ENCODE results near the gene C5AR2. TPM values are rescaled to one million over a fixed set of nuclear protein-coding genes. Genes with fewer than 3 reads are reported as not detected.

The C5AR2 gene
- total RNA-seq, 2 donors from 2014 or later = not detected

DNA sequence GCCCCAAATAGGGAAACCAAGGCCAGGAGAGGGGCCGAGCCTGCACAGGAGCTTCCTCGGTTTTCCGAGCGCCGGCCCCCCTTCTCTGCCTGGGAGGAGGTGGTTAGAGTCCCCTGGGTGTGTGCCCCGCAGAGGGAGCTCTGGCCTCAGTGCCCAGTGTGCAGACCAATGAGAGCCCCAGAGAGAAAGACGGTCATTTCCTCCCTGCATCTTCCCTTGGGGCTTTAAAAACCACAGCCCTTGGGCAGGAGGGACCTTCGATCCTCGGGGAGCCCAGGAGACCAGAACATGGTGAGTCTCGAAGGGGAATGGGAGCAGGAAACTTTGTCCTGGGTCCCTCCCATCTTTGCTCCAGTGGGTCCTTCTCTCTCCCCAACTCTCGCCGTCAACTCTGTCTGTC is 22.4 kb upstream of the C5AR2 start, which contains the start of gene C5AR1:
Gene C5AR1, plus strand, starts transcription at position 254 of the 400 bp plus-strand sequence. Its CDS starts 35 bp downstream, at position 289.
- H3K27me3 ChIP-seq (ENCODE audit: control insufficient read depth, insufficient read depth, low read length, poor library complexity, severe bottlenecking) = no peaks in the 10 kb centered on the region
- Mint-ChIP-seq H3K4me1 (peaks cover 2% of the 10 kb centered on the region), H3K27me3 (ENCODE audit: insufficient read depth) (no peaks in the 10 kb centered on the region), H3K27ac (no peak within 1 kb of the TSS), H3K9me3 (peaks cover 3% of the 10 kb centered on the region), H3K36me3 (ENCODE audit: low read depth) (no peaks in the 10 kb centered on the region), H3K4me3 (no peak within 1 kb of the TSS)
- no peak within 1 kb of the TSS for H3K9ac ChIP-seq (ENCODE audit: extremely low read depth, low read length, poor library complexity, severe bottlenecking)
- H3K4me1 ChIP-seq (ENCODE audit: control insufficient read depth, insufficient read depth, low read length) = no peaks in the 10 kb centered on the region
- H3K9me3 ChIP-seq (ENCODE audit: control insufficient read depth, low read length) = no peaks in the 10 kb centered on the region
- H3K27ac ChIP-seq (ENCODE audit: low read depth, low read length) = no peak within 1 kb of the TSS
- 73% methylated on average over 6 to 12 of the region's 12 CpGs for WGBS, 2 experiments (ENCODE audit: insufficient coverage in 1 of 2, insufficient read length in 1 of 2)
- TF ChIP-seq CTCF (conservative IDR thresholded peaks at IDR 0.05) = no peak
- H3K4me3 ChIP-seq (ENCODE audit: low read length) = no peak within 1 kb of the TSS
- H3K36me3 ChIP-seq (ENCODE audit: control insufficient read depth, insufficient read depth, low read length) = no peaks in the 10 kb centered on the region
- DNase-seq = no peak

GRCh38 chr19:47310323-47310722 is 21.7 kb upstream of the C5AR2 start:
- H3K9ac ChIP-seq (ENCODE audit: extremely low read depth, low read length, poor library complexity, severe bottlenecking) = no peak overlapping the region
- Mint-ChIP-seq H3K9me3 (peaks cover 3% of the 10 kb centered on the region), H3K27me3 (ENCODE audit: insufficient read depth) (peaks cover 2% of the 10 kb centered on the region), H3K4me1 (peaks cover 4% of the 10 kb centered on the region), H3K4me3 (no peak overlapping the region), H3K27ac (no peak overlapping the region), H3K36me3 (ENCODE audit: low read depth) (no peaks in the 10 kb centered on the region)
- WGBS, 2 experiments (ENCODE audit: insufficient coverage in 1 of 2, insufficient read length in 1 of 2) = 95 to 100% methylated on average over 1 to 2 of the region's 2 CpGs
- no peak for TF ChIP-seq CTCF (conservative IDR thresholded peaks at IDR 0.05)
- DNase-seq = no peak
- no peaks in the 10 kb centered on the region for H3K27me3 ChIP-seq (ENCODE audit: control insufficient read depth, insufficient read depth, low read length, poor library complexity, severe bottlenecking)
- H3K27ac ChIP-seq (ENCODE audit: low read depth, low read length) = no peak overlapping the region
- H3K9me3 ChIP-seq (ENCODE audit: control insufficient read depth, low read length) = no peaks in the 10 kb centered on the region
- no peak overlapping the region for H3K4me3 ChIP-seq (ENCODE audit: low read length)
- H3K36me3 ChIP-seq (ENCODE audit: control insufficient read depth, insufficient read depth, low read length) = no peaks in the 10 kb centered on the region
- H3K4me1 ChIP-seq (ENCODE audit: control insufficient read depth, insufficient read depth, low read length) = no peaks in the 10 kb centered on the region

DNA sequence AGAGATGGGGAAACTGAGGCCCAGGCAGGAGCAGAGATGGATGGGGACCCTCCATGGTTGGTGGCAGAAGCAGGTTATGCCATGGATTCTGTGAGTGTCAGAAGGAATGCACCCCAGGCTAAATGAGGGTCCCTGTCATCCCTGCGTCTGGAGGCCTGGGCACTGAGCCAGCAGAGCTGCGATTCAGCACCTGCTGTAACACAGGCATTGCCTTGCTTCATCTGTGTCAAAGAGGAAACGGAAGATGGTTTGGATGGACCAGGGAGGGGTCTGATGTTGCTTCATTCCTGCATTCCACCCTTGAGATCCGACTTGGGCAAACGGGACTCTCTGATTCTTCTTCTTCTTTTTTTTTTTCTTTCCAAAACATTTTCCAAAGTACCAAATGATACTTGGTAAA is 21.2 kb upstream of the C5AR2 start:
- H3K36me3 Mint-ChIP-seq (ENCODE audit: low read depth) = no peaks in the 10 kb centered on the region
- Histone ChIP-seq H3K27ac (ENCODE audit: low read depth, low read length) (no peak overlapping the region), H3K4me1 (ENCODE audit: control insufficient read depth, insufficient read depth, low read length) (no peaks in the 10 kb centered on the region), H3K9me3 (ENCODE audit: control insufficient read depth, low read length) (no peaks in the 10 kb centered on the region), H3K36me3 (ENCODE audit: control insufficient read depth, insufficient read depth, low read length) (no peaks in the 10 kb centered on the region), H3K9ac (ENCODE audit: extremely low read depth, low read length, poor library complexity, severe bottlenecking) (no peak overlapping the region), H3K4me3 (ENCODE audit: low read length) (no peak overlapping the region), H3K27me3 (ENCODE audit: control insufficient read depth, insufficient read depth, low read length, poor library complexity, severe bottlenecking) (no peaks in the 10 kb centered on the region)
- H3K4me3 Mint-ChIP-seq = no peak overlapping the region
- 89 to 100% methylated on average over 2 to 5 of the region's 5 CpGs for WGBS, 2 experiments (ENCODE audit: insufficient coverage in 1 of 2, insufficient read length in 1 of 2)
- no peak for DNase-seq
- peaks cover 4% of the 10 kb centered on the region for H3K4me1 Mint-ChIP-seq
- peaks cover 2% of the 10 kb centered on the region for H3K27me3 Mint-ChIP-seq (ENCODE audit: insufficient read depth)
- no peak overlapping the region for H3K27ac Mint-ChIP-seq
- peaks cover 3% of the 10 kb centered on the region for H3K9me3 Mint-ChIP-seq
- TF ChIP-seq CTCF (conservative IDR thresholded peaks at IDR 0.05) = no peak

All from endodermal cell (in vitro differentiated cells).